GM21515 (cell line): ENCODE measurements around the gene MBD3L5.
"Not testable (repeated sequence)": the region's sequence is repeated elsewhere in the genome, so short reads cannot be mapped to it uniquely, and the experiment has no call there.

ENCODE experiments used
- ATAC-seq: cut with Tn5 transposase; IDR thresholded peaks from one replicate; pipeline ENCODE4 v1.9.1; 2021; ENCODE audit not compliant: unreplicated experiment

Gene MBD3L5

DNA sequence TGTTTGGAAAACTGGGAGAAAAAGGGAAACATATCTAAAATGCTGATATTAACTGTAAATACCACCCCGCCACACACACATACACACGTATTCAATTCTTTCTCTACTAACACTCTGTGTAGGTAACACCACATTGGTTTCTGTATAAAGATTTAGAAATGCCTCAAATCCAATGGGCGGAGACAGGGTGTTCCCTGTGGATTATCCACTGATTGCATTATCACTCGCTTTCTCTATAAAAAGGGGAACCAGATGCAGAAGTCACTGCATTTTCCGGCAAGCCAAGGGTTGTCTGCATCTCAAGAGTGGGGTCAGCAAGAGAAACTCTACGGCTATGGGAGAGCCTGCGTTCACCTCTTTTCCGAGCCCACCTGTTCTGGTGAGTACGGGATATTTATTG, at the start of gene MBD3L5:
MBD3L5 (plus strand) TSS at position 301 of the 400 bp plus-strand sequence; CDS start at position 335, 34 bp downstream.
- ATAC-seq = not testable (repeated sequence)

DNA sequence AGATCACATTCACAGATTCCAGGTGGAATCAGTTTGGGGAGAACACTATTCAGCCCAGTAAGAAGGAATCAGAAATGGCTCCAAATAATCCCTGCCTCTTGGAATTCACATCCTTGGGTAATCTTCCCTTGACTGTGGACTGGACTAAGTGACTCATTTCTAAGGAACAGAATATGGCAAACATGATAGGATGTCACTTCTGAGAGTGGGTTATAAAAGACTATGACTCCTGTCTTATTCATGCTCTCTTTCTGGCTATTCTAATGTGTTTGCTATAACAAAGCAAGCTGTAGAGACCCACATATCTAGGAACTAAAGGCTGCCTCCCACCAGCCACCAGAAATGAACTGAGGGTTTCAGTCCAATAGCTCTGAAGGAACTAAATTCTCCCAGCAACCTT, 46.9 kb upstream of the MBD3L5 start:
- ATAC-seq = no peak

DNA sequence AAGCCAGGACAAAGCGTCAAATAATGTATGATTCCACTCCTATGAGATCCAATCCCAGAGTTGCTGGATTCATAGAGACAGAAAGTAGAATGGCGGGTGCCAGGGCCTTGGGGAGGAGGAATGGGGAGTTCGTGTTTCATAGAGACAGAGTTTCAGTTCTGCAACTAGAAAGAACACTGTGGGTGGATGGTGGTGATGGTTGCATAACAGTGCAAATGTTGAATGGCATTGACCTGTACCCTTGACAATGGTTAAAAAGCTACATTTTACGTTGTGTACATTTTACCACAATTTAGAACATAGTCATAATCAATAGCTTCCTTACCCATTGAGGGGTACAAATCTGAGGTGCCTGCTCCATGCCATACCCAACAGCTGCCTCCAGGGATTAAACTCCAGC, 42.5 kb upstream of the MBD3L5 start:
- ATAC-seq = no peak

DNA sequence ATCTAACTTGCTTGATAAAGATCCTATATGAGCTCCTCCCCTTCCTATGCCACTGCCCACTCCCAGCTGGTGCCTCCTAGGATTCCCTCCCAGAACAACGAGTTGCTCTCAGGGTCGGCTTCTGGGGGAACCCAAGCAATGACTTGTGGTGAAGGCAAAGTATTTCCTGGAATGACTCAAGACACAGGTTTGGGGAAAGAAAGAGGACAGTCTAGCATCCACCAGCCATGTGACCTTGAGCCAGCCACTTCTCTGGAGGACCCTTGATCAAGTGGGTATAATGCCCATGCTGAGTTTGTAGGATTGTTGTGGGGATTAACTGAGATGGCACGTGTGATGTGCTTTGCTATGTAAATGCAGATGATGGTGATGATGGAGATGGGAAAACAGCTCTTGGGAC, 42.1 kb upstream of the MBD3L5 start:
- ATAC-seq = no peak

DNA sequence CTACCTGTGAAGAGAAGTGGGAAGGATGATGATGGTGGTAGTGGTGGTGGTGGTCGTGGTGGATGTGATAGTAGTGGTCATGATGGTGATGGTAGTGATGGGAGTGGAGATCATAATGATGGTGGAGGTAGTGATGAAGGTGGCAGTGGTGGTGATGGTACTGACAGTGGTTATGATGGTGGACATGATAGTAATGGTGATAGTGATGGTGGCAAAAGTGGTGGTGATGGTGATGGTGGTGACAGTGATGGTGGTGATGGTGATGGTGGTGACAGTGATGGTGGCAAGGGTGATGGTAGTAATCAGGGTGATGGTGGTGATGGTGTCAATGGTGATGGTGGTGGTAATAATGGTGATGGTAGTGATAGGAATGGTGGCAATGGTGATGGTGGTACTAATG, 35.3 kb upstream of the MBD3L5 start:
- ATAC-seq = no peak

DNA sequence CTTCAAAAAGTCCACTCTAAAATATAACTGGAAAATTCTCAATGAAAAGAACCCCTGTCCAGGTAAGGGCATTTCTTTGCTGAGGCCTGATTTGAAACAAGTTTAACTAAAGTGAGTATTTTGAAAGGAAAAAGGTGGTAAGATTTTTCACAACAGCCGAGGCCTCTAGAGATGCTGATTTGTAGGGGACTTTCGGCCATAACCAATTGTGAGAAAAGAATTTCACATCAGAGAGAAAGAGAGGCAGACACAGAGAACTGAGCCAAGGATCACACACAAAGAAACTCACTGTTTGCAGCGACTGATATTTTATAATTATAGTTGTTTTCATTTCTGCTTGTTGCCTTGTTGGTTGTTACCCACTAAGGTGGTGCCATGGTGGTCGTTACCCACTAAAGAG, 33.6 kb upstream of the MBD3L5 start:
- ATAC-seq = no peak

DNA sequence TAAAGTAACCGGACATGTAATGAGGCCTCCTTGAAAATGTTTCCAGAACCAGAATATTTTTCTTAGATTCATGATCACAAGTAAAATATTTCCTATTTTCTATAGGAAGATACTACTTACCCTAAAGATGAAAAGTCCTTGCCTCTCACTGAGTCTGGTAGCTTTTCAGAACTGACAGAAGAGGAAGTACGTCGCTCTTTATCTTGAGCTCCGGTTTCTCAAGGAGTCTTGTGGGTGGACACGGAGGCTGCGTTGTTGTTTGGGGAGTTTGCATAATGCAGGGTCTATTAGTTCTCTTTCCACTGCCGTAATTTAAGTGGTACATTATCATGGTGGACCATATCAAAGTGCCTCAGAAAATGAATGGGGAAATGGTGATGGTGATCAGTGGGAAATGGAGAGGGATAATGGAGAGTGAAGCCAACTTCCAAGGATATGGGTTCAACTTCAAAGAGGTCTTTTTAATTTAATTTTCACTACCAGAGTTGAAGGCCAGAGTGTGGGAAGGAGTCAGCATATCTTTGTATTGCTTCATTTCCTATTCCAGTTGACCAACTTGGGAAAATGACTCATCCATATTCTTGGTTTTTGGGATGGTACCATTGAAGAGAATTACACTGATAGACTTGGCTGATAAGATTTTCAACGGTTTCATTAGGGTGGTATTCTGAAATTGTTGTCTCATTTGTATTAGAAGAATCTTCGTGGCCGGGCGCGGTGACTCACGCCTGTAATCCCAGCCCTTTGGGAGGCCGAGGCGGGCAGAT, 32.5 kb upstream of the MBD3L5 start:
- ATAC-seq = no peak

DNA sequence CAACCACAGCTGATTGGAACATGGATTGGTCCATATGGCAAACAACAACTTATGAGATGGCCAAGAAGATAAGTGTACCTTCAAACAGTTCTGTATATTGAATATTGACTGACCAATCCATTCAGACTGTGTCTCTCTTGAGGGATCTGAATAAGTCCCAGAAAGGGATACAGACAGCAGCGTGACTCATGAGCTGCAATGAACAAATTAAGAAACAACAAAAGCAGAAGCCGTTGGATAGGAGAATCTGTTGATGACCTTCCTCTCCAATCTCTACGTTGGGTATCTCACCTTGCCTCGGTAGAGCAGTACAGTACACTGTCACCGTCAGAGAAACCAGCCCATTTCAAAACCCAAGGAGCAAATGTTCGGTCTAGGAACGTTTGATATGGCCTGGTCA, 30.4 kb upstream of the MBD3L5 start:
- ATAC-seq = no peak

DNA sequence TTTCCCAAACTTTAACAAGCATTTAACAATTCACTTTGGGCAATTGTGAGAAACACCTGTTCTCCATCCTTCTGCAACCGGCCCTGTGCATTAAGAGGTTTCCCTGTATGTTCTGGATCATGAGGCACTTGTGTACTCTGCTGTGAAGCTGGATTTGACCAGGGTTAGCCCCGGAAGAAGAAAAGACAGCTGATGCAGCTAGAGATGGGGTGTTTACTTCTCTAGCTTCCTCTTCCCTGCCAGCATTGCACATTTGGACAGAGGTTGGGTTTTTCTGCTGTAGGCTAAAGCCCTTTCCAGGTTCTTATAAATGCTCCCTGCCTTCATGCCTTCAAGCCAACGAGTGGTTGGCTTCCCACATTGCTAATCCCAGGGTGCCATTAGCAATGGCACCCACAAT, 30.0 kb upstream of the MBD3L5 start:
- no peak for ATAC-seq

DNA sequence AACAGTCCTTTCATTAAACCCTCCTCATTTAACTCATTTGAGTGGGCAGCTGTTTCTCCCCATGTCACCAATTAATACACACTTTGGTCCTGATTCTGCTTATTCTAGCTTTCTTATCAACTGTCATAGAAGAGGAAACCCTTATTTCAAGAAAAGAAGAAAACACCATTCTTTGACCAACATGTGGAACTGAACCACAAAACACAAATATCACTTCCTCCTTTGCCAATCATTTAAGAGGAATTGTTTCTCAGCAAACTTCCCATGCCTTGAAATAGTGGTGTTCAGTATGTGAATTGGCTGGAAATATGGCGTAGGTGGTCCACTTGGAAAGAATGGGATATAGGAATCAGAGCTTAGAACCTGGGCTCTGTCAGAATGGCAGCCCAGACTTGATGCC, 29.6 kb upstream of the MBD3L5 start:
- ATAC-seq = no peak

DNA sequence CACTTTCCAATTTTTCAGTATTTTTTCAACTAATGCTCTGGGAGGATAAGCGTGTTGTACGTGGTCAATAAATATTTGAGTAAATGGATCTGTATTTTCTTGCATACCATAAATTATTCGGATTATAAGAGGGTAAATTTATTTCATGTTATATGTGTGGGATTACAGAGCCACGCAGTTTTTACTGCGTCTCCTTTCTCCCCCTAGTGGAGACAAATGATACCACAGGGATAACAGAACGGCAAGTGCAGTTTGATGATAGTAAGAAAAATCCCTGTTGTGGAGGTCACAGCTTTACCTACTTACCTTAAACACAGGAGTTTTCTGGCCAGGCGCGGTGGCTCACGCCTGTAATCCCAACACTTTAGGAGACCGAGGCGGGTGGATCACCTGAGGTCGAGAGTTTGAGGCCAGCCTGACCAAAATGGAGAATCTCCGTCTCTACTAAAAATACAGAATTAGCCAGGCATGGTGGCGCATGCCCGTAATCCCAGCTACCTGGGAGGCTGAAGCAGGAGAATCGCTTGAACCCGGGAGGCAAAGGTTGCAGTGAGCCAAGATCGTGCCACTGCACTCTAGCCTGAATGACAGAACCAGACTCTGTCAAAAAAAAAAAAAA, 26.0 kb upstream of the MBD3L5 start:
- ATAC-seq = no peak

DNA sequence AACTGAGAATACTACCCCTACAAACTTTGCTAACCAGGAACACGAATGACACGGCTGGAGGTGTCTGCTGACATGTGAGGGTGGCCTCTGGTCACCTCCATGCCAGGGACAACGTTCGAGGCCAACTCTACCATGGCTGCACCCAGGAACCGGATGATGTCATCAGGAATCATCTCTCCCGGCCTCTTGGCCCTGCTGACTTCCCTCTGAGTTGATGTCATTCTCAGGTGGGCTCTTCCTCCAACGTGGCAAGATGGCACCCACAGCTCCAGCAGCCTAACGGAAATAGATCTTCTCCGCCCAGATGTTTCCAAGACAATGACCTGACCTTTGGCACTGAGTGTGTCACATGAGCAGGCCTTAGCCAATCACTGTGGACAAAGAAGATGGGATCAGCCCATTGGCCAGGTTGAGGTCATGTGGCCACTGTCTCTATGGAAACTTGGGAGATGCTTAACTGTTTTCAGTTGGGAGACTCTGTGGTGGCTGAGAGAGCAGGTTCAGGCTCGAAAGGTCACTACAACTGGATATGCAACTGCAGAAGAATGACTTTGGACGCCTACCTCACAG, 24.2 kb upstream of the MBD3L5 start:
- no peak for ATAC-seq

DNA sequence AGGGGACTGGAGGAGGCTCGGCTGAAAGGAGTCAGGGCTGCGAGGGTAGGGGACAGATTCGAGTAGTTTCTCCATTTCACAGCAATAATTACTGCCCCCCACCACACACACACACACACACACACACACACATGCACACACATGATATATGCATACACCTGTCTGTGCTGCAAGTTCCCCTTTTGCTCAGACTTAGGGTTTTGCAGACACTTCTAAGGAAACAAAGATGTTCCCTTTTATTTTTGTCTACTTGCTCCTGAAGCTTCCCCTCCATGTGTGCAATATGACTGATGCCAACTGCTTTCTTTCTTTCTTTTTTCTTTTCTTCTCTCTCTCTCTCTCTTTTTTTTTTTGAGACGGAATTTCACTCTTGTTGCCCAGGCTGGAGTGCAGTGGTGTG, 22.5 kb upstream of the MBD3L5 start:
- ATAC-seq = no peak

DNA sequence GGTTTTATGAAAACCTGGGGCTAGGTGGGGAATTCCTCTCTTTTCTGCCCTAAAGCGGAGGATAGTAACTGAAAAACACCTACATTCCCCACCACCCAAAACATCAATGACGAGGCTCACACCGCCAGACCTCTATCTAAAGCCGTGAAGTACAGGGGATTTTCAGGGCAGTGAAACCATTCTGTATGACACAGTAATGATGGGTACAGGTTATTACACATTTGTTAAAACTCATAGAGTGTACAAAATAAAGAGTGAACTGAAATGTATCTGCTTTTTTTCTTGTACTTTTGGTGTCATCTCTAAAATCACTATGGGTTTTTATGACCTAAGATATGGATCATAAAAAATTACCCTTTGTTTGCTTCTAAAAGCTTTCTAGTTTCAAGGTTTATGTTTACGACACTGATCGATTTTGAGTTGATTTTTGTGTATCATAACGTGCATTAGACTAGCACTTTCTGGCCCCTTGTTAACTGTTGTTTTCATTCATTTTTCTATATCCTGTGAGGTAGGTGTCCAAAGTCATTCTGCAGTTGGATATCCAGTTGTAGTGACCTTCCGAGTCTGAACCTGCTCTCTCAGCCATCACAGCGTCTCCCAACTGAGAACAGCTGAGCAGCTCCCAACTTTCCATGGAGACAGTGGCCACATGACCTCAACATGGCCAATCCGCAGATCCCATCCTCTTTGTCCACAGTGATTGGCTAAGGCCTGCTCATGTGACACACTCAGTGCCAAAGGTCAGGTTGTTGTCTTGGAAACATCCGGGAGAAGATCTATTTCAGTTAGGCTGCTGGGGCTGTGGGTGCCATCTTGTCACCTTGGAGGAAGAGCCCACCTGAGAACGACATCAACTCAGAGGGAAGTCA, 19.4 kb upstream of the MBD3L5 start:
- no peak for ATAC-seq

DNA sequence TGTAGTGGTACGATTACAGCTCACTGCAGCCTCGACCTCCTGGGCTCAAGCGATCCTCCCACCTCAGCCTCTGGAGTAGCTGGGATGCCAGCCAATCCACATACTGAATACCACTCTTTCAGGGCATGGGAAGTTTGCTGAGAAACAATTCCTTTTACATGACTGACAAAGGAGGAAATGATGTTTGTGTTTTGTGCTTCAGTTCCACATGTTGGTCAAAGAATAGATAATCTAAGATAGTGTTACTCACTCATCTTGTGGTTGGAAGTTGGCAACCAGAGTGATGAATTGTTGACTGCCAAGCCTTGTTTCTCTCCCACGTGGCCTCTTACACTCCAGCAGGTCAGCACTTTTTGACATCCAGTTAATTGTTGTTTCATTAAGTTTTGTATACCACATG, 16.7 kb upstream of the MBD3L5 start:
- ATAC-seq = no peak

DNA sequence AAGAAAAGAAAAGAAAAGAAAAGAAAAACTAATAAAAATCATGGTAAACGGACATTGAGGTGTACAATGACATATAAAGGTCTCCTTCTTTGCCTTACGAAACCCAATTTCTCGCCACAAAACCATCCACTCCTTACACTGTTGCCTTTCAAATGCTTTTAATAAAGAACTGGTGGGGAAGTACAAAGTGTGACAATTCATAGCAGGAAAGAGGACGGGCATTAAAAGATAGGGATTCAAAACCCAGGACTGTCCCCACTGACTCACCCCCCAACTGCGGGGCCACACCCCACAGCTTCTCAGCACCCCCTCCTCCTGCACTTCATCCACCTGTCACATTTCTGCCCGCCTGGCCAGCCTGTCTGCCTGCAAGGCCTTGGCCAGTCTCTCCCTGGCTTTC, 11.6 kb upstream of the MBD3L5 start:
- ATAC-seq = no peak

DNA sequence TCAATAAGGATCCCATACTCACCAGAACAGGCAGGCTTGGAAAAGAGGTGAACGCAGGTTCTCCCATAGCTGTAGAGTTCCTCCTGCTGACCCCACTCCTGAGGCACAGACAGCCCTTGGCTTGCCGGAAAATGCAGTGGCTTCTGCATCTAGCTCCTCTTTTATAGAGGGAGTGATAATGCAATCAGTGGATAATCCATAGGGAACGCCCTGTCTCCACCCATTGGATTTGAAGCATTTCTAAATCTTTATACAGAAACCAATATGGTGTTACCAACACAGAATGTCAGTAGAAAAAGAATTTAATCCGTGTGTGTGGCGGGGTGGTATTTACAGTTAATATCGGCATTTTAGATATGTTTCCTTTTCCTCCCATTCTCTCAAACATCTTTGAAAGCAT, 9.0 kb upstream of the MBD3L5 start, which contains the start of gene MBD3L2B:
MBD3L2B (minus strand) TSS at position 101 of the 400 bp plus-strand sequence; CDS start at position 67, 34 bp downstream.
- not testable (repeated sequence) for ATAC-seq

DNA sequence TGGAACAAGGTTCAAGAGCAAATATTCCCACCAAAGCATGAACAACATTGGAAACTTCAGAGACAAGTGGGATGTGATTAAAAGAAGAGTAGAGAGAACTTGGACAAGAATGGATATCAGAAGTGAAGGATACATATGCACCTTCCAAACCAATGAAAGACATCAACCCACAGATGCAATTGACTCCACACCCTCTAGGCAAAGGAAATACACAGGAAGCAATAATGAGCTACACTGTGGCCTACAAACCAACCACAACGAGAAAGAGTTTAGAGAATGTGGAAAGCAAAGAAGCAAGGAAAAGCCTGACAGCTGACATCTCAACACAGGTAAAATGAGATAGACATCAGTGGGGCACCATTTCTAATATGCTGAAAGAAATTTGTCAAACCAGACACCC, 1.6 kb upstream of the MBD3L5 start:
- ATAC-seq = not testable (repeated sequence)

DNA sequence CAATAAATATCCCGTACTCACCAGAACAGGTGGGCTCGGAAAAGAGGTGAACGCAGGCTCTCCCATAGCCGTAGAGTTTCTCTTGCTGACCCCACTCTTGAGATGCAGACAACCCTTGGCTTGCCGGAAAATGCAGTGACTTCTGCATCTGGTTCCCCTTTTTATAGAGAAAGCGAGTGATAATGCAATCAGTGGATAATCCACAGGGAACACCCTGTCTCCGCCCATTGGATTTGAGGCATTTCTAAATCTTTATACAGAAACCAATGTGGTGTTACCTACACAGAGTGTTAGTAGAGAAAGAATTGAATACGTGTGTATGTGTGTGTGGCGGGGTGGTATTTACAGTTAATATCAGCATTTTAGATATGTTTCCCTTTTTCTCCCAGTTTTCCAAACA, 9.7 kb downstream of the MBD3L5 start, which contains the start of gene MBD3L4:
MBD3L4 (minus strand) TSS at position 101 of the 400 bp plus-strand sequence; CDS start at position 66, 35 bp downstream.
- not testable (repeated sequence) for ATAC-seq

DNA sequence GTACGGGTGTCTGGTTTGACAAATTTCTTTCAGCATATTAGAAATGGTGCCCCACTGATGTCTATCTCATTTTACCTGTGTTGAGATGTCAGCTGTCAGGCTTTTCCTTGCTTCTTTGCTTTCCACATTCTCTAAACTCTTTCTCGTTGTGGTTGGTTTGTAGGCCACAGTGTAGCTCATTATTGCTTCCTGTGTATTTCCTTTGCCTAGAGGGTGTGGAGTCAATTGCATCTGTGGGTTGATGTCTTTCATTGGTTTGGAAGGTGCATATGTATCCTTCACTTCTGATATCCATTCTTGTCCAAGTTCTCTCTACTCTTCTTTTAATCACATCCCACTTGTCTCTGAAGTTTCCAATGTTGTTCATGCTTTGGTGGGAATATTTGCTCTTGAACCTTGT, 11.2 kb downstream of the MBD3L5 start:
- ATAC-seq = not testable (repeated sequence)

DNA sequence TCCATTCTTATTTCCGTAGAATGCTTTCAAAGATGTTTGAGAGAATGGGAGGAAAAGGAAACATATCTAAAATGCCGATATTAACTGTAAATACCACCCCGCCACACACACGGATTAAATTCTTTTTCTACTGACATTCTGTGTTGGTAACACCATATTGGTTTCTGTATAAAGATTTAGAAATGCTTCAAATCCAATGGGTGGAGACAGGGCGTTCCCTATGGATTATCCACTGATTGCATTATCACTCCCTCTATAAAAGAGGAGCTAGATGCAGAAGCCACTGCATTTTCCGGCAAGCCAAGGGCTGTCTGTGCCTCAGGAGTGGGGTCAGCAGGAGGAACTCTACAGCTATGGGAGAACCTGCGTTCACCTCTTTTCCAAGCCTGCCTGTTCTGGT, 18.6 kb downstream of the MBD3L5 start, which contains the start of gene MBD3L2:
MBD3L2 (plus strand) TSS at position 301 of the 400 bp plus-strand sequence; CDS start at position 354, 53 bp downstream.
- ATAC-seq = not testable (repeated sequence)
